GM23338 (cell line): Measurements from ENCODE around the gene RXRG. TPM values are rescaled to one million over a fixed set of nuclear protein-coding genes. Genes with fewer than 3 reads are reported as not detected.

ENCODE experiments used
- ATAC-seq: fragments of 200-7000 bp; cut with Tn5 transposase; 3 replicates; pipeline ENCODE4 v1.9.1; 2020
- DNase-seq: peaks from one replicate; pipeline ENCODE4 v3.0.0-alpha.2; 2015; ENCODE audit warnings: low spot score
- H2AFZ ChIP-seq: fragments of 200-600 bp; sonication (generic); 2 replicates; pipeline ENCODE4 v1.8.0; 2016; ENCODE audit warnings: antibody characterized with exemption, mild to moderate bottlenecking, moderate library complexity
- H3F3A ChIP-seq: fragments of 200-600 bp; sonication (generic); replicated peaks from 2 replicates; pipeline ENCODE4 v1.8.0; 2017; ENCODE audit warnings: antibody characterized with exemption, mixed run types, low read depth
- H3K27ac ChIP-seq: fragments of 200-600 bp; sonication (generic); 2 replicates; pipeline ENCODE4 v1.6.1; 2016; ENCODE audit warnings: low read depth
- H3K27me3 ChIP-seq: fragments of 200-600 bp; sonication (generic); 2 replicates; pipeline ENCODE4 v1.8.0; 2016; ENCODE audit warnings: mild to moderate bottlenecking, mixed run types, moderate library complexity; ENCODE audit not compliant: insufficient read depth
- H3K36me3 ChIP-seq: fragments of 200-600 bp; sonication (generic); 2 replicates; pipeline ENCODE4 v1.8.0; 2016; ENCODE audit warnings: mild to moderate bottlenecking; ENCODE audit not compliant: insufficient read depth
- H3K4me1 ChIP-seq: fragments of 200-600 bp; sonication (generic); 2 replicates; pipeline ENCODE4 v1.8.0; 2016; ENCODE audit warnings: mild to moderate bottlenecking, moderate library complexity; ENCODE audit not compliant: insufficient read depth
- H3K4me2 ChIP-seq: fragments of 200-600 bp; sonication (generic); 2 replicates; pipeline ENCODE4 v1.7.1; 2017; ENCODE audit warnings: mixed run types
- H3K4me3 ChIP-seq: fragments of 200-600 bp; sonication (generic); 2 replicates; pipeline ENCODE4 v1.6.1; 2016; ENCODE audit warnings: mixed run types
- H3K79me2 ChIP-seq: fragments of 200-600 bp; sonication (generic); replicated peaks from 2 replicates; pipeline ENCODE4 v1.8.0; 2017; ENCODE audit warnings: mild to moderate bottlenecking; ENCODE audit not compliant: insufficient read depth
- H3K9me2 ChIP-seq: fragments of 200-600 bp; sonication (generic); 2 replicates; pipeline ENCODE4 v1.8.0; 2017; ENCODE audit not compliant: insufficient read depth
- H4K20me1 ChIP-seq: fragments of 200-600 bp; sonication (generic); replicated peaks from 2 replicates; pipeline ENCODE4 v1.8.0; 2017; ENCODE audit warnings: mild to moderate bottlenecking; ENCODE audit not compliant: insufficient read depth
- H3K27ac Mint-ChIP-seq: 2 replicates; pipeline ENCODE4 v1.8.0; 2020; ENCODE audit warnings: inconsistent platforms, mild to moderate bottlenecking, moderate library complexity, mixed read lengths
- H3K27me3 Mint-ChIP-seq: 3 replicates; pipeline ENCODE4 v1.8.0; 2022; ENCODE audit warnings: low read depth, mild to moderate bottlenecking, moderate library complexity, mixed read lengths, inconsistent platforms; ENCODE audit not compliant: insufficient read depth, poor library complexity
- H3K36me3 Mint-ChIP-seq: 3 replicates; pipeline ENCODE4 v1.8.0; 2021; ENCODE audit warnings: low read depth, mild to moderate bottlenecking, inconsistent platforms, moderate library complexity, mixed read lengths
- H3K4me1 Mint-ChIP-seq: 3 replicates; pipeline ENCODE4 v1.8.0; 2020; ENCODE audit warnings: mild to moderate bottlenecking, inconsistent platforms, mixed read lengths
- H3K4me3 Mint-ChIP-seq: 3 replicates; pipeline ENCODE4 v1.8.0; 2021; ENCODE audit warnings: moderate library complexity, mild to moderate bottlenecking, inconsistent platforms, mixed read lengths
- H3K9me3 Mint-ChIP-seq: 3 replicates; pipeline ENCODE4 v1.8.0; 2020; ENCODE audit warnings: moderate library complexity, mild to moderate bottlenecking, inconsistent platforms, mixed read lengths
- CREB1 ChIP-seq: fragments of 250-450 bp; sonication (Bioruptor Pico); IDR thresholded peaks from 2 replicates; pipeline ENCODE4 v1.5.0; 2020; ENCODE audit warnings: low read depth, mild to moderate bottlenecking, moderate library complexity
- EZH2 ChIP-seq: fragments of 200-600 bp; sonication (generic); IDR thresholded peaks from one replicate; pipeline ENCODE4 v1.8.0; 2017; ENCODE audit warnings: antibody characterized with exemption, mild to moderate bottlenecking, low read depth; ENCODE audit not compliant: unreplicated experiment
- POLR2AphosphoS5 ChIP-seq: IDR thresholded peaks from 2 replicates; pipeline ENCODE4 v1.6.1; 2016; ENCODE audit warnings: antibody characterized with exemption, low read depth
- STAT1 ChIP-seq: IDR thresholded peaks from one replicate; pipeline ENCODE4 v1.6.1; 2016; ENCODE audit warnings: antibody characterized with exemption; ENCODE audit not compliant: unreplicated experiment
- polyA plus RNA-seq: library from polyadenylated mRNA; unstranded; fragments of >200 nt; fragmentation: Nextera tagmentation; extraction: Ambion mirVana; gene quantifications from 2 replicates; pipeline ENCODE4 v1.2.1, GENCODE V29; 2016
- total RNA-seq: library from RNA; depleted of rRNA; stranded (reverse); fragments of >200 nt; shearing (Covaris generic); gene quantifications from 2 replicates; pipeline ENCODE4 v1.2.3, GENCODE V29; 2014
- TF ChIP-seq, protein P1 (sequence below): fragments of 250-450 bp; sonication (Bioruptor Pico); IDR thresholded peaks from 2 replicates; pipeline ENCODE4 v1.5.0; 2020; ENCODE audit warnings: mild to moderate bottlenecking, moderate library complexity
- TF ChIP-seq, protein P2 (sequence below), 2 experiments: fragments of 200-600 bp in 1 of 2; sonication (generic) in 1 of 2; conservative IDR thresholded peaks; 2 replicates each; pipeline versions ENCODE4 v1.5.1 to v1.6.1; 2016 to 2017; ENCODE audit warnings: antibody characterized with exemption in 2 of 2, low read depth in 2 of 2, mild to moderate bottlenecking in 2 of 2, moderate library complexity in 1 of 2

The RXRG gene
- total and polyA plus RNA-seq, 2 experiments from 2014 or later = not detected

DNA sequence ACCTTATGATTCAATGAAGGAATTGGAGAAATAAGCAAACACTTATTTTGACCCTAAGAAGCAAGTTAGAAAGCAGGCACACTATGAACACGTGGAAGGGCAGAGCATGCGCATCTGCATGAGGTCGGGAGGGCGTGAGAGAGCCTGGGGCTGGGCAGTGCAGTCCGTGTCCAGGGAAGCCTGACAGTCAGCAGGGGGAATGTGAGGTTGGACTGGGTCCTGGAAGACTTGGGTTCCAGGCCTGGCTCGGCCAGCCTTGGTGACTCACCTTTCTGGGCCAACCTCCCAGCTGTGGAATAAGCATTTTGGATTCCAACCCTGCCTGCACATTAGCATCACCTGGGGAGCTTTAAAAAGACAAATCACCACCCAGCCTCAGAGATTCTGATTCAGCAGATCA lies 61.9 kb downstream of the RXRG start (continued):
- TF ChIP-seq, protein P1, sequence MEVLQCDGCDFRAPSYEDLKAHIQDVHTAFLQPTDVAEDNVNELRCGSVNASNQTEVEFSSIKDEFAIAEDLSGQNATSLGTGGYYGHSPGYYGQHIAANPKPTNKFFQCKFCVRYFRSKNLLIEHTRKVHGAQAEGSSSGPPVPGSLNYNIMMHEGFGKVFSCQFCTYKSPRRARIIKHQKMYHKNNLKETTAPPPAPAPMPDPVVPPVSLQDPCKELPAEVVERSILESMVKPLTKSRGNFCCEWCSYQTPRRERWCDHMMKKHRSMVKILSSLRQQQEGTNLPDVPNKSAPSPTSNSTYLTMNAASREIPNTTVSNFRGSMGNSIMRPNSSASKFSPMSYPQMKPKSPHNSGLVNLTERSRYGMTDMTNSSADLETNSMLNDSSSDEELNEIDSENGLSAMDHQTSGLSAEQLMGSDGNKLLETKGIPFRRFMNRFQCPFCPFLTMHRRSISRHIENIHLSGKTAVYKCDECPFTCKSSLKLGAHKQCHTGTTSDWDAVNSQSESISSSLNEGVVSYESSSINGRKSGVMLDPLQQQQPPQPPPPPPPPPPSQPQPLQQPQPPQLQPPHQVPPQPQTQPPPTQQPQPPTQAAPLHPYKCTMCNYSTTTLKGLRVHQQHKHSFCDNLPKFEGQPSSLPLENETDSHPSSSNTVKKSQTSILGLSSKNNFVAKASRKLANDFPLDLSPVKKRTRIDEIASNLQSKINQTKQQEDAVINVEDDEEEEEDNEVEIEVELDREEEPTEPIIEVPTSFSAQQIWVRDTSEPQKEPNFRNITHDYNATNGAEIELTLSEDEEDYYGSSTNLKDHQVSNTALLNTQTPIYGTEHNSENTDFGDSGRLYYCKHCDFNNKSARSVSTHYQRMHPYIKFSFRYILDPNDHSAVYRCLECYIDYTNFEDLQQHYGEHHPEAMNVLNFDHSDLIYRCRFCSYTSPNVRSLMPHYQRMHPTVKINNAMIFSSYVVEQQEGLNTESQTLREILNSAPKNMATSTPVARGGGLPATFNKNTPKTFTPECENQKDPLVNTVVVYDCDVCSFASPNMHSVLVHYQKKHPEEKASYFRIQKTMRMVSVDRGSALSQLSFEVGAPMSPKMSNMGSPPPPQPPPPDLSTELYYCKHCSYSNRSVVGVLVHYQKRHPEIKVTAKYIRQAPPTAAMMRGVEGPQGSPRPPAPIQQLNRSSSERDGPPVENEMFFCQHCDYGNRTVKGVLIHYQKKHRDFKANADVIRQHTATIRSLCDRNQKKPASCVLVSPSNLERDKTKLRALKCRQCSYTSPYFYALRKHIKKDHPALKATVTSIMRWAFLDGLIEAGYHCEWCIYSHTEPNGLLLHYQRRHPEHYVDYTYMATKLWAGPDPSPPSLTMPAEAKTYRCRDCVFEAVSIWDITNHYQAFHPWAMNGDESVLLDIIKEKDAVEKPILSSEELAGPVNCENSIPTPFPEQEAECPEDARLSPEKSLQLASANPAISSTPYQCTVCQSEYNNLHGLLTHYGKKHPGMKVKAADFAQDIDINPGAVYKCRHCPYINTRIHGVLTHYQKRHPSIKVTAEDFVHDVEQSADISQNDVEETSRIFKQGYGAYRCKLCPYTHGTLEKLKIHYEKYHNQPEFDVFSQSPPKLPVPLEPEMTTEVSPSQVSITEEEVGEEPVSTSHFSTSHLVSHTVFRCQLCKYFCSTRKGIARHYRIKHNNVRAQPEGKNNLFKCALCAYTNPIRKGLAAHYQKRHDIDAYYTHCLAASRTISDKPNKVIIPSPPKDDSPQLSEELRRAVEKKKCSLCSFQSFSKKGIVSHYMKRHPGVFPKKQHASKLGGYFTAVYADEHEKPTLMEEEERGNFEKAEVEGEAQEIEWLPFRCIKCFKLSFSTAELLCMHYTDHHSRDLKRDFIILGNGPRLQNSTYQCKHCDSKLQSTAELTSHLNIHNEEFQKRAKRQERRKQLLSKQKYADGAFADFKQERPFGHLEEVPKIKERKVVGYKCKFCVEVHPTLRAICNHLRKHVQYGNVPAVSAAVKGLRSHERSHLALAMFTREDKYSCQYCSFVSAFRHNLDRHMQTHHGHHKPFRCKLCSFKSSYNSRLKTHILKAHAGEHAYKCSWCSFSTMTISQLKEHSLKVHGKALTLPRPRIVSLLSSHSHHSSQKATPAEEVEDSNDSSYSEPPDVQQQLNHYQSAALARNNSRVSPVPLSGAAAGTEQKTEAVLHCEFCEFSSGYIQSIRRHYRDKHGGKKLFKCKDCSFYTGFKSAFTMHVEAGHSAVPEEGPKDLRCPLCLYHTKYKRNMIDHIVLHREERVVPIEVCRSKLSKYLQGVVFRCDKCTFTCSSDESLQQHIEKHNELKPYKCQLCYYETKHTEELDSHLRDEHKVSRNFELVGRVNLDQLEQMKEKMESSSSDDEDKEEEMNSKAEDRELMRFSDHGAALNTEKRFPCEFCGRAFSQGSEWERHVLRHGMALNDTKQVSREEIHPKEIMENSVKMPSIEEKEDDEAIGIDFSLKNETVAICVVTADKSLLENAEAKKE (CRISPR knock-in tag) = no peak
- TF ChIP-seq POLR2AphosphoS5 (no peak), STAT1 (no peak), CREB1 (CRISPR knock-in tag) (no peak), EZH2 (no peak)

DNA sequence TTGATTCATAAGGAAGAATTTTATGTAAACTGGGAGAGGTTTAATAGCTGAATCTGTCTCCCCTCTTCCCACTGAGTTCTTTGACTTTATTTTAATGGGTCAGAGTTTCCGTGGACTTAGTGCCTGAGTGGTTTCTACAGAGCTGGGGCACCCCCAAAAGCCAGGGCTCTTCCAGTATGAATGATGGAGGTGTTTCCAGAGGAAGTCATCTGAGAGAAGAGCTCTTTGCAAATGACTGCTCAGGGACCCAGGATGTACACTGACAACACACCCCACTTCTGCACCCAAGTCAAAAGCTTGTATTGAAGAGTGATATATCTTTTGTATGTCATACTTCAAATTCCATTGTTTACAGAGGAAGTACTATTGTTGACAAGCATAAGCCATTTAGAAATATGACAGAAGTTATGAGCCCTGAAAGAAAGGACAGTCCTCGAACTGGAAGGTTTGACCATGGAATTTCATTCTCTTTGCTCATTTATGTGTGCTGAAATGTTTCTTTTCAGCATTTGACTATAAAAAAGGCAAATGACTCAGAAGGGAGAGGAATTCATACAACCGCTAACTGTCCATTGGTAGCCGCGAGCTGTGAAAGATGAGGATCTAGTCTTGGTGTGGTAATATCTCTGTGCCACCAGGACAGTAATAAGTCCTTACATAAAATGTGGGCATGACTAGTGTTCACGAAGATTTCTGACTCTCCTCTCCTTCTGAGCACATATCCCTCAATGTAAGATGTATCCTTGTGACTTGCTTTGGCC lies 63.0 kb downstream of the RXRG start:
- Histone ChIP-seq H4K20me1 (no peaks in the 10 kb centered on the region), H3K4me3 (no peak overlapping the region), H2AFZ (no peak overlapping the region), H3K27me3 (peaks cover 12% of the 10 kb centered on the region), H3K36me3 (no peaks in the 10 kb centered on the region), H3K4me2 (no peak overlapping the region), H3K27ac (no peak overlapping the region), H3K4me1 (no peaks in the 10 kb centered on the region), H3K9me2 (no peaks in the 10 kb centered on the region), H3F3A (no peaks in the 10 kb centered on the region), H3K79me2 (no peaks in the 10 kb centered on the region)
- H3K27me3 Mint-ChIP-seq = peaks cover 7% of the 10 kb centered on the region
- no peaks in the 10 kb centered on the region for H3K36me3 Mint-ChIP-seq
- H3K9me3 Mint-ChIP-seq = no peaks in the 10 kb centered on the region
- ATAC-seq = no peak
- no peak overlapping the region for H3K27ac Mint-ChIP-seq
- no peak overlapping the region for H3K4me3 Mint-ChIP-seq
- DNase-seq = no peak
- H3K4me1 Mint-ChIP-seq = peaks cover 5% of the 10 kb centered on the region
- TF ChIP-seq POLR2AphosphoS5 (no peak), CREB1 (CRISPR knock-in tag) (no peak)
- TF ChIP-seq, protein P1 (CRISPR knock-in tag) = no peak
- TF ChIP-seq, protein P2, sequence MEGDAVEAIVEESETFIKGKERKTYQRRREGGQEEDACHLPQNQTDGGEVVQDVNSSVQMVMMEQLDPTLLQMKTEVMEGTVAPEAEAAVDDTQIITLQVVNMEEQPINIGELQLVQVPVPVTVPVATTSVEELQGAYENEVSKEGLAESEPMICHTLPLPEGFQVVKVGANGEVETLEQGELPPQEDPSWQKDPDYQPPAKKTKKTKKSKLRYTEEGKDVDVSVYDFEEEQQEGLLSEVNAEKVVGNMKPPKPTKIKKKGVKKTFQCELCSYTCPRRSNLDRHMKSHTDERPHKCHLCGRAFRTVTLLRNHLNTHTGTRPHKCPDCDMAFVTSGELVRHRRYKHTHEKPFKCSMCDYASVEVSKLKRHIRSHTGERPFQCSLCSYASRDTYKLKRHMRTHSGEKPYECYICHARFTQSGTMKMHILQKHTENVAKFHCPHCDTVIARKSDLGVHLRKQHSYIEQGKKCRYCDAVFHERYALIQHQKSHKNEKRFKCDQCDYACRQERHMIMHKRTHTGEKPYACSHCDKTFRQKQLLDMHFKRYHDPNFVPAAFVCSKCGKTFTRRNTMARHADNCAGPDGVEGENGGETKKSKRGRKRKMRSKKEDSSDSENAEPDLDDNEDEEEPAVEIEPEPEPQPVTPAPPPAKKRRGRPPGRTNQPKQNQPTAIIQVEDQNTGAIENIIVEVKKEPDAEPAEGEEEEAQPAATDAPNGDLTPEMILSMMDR (conservative IDR thresholded peaks at IDR 0.05; ENCODE audit: low read depth in 2 of 2) = no peak
